Middle frontal gyrus (tissue), 1 donor: ENCODE results near the gene PEPD.

Source experiments
- DNase-seq: peaks from one replicate; pipeline ENCODE4 v3.0.0-alpha.2; 2015; ENCODE audit warnings: low spot score; ENCODE audit errors: extremely low spot score

PEPD gene

GRCh38 chr19:33424181-33424580, 97.4 kb downstream of the PEPD start:
- DNase-seq = no peak

DNA sequence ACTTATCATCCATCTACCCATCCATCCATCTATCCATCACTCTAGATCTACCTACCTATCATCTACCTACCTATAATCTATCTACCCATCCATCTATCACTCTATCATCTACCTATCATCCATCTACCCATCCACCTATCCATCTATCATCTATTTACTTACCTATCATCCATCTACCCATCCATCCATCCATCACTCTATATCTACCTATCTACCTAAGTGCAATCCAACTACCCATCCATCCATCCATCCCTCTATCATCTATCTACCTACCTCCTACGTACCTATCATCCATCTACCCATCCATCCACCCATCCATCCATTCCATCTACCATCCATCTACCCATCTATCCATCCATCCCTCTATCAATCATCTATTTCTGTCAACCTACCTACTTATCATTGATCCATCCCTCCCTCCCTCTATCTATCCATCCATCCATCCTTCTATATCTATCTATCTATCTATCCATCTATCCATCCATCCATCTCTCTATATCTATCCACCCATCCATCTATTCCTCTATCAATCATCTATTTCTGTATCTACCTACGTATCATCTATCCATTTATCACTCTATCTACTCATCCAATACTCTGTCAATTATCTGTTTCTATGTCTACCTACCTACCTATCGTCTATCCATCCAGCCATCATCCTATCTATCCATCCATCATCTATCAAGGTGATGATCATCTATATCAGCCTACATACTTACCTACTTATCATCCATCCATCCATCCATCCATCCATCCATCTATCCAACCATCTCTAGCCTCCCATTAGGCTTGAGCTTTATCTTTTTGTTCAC, 99.0 kb downstream of the PEPD start:
- no peak for DNase-seq

DNA sequence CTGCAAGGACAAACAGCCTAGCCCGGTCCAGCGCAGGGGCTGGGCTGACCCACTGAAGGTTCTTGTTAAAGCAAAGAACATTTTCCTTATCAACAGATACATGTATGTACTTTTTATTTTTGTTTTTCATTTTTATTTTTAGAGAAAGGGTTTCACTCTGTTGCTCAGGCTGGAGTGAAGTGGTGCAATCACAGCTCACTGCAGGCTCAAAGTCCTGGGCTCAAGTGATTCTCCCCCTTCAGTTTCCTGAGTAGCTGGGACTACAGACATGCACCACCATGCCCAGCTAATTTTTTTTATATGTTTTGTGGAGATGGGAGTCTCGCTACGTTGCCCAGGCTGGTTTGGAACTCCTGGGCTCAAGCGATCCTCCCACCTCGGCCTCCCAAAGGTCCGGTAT, 100.2 kb downstream of the PEPD start:
- no peak for DNase-seq

DNA sequence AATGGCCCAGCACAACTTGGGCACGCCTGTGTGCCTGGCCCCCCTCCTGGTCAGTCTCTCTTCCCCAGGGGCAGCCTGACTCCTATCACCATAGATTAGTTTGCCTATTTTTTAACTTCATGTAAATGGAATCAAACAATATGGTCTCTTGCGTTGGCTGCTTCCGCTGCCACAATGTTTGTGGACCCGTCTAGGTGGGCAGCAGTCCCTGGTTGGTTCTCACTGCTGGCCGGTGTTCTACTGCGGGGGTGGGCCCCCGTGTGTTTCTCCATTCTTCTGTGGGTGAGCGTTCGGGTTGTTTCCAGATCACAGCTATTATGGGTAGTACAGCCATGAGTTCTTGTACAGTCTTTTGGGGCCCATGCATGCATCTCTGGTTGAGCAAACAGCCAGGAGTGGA, 100.8 kb downstream of the PEPD start:
- DNase-seq = no peak

GRCh38 chr19:33419788-33420130, 101.8 kb downstream of the PEPD start:
- no peak for DNase-seq

- DNase-seq = no peak
These were observed 102.5 kb downstream of the PEPD start for GRCh38 chr19:33418871-33419787.

DNA sequence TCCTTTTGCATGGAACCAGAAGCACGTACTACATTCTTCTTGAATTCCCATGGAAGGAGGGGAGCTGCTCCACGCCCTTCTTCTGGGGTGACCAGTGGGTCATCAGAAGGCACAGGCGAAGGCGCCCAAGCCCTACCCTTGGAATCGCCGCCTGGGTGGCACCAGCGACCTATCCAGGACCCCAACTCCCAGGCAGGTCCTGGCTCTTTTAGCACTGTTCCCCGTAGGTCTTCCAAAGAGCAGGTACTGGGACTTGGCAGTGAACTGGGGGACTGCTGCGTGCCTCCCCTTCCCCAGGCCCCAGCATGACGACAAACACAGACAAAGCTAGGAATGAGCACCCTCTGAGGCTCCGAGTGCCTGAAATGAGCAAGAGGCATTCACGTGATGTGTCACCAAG, 103.1 kb downstream of the PEPD start:
- no peak for DNase-seq

DNA sequence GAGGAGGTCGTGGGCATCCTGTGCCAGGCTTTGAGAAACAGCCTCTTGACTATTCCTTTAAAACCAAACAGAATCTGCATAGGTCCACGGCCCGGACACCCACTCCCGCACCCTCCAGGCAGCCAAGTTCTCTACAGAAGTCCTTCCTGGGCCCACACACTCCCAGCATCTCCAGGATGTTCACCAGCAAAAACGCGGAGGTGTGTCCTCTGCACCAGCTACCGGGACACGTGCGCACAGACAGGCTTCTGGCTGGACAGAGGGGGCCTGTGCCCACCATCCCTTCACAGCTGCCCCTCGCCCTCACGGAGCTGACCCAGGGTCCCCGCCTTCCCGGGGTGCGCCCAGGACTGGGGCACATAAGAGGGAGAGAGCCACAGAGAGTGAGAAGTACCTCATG, 103.8 kb downstream of the PEPD start:
- DNase-seq = no peak

- no peak for DNase-seq
These were observed 105.0 kb downstream of the PEPD start for GRCh38 chr19:33416307-33417215.

GRCh38 chr19:33414667-33415605, 106.7 kb downstream of the PEPD start:
- DNase-seq = no peak

GRCh38 chr19:33413868-33414666, 107.5 kb downstream of the PEPD start:
- no peak for DNase-seq

DNA sequence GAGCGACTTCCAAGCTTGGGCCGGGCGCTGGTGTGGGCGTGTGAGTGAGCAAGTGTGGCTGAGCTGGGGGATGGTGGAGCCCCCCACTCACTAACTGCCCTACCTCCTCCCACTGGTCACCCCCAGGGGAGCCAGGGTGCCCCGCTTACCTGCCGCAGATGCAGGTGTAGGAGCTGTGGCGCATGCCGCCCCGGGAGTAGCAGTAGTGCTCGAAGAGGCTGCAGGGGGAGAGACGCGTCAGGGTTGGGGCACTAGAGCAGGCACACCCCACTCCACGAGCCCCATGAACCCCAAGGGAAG, 108.2 kb downstream of the PEPD start:
- DNase-seq = no peak

- no peak for DNase-seq
These were observed 108.8 kb downstream of the PEPD start for GRCh38 chr19:33412601-33413425.

DNA sequence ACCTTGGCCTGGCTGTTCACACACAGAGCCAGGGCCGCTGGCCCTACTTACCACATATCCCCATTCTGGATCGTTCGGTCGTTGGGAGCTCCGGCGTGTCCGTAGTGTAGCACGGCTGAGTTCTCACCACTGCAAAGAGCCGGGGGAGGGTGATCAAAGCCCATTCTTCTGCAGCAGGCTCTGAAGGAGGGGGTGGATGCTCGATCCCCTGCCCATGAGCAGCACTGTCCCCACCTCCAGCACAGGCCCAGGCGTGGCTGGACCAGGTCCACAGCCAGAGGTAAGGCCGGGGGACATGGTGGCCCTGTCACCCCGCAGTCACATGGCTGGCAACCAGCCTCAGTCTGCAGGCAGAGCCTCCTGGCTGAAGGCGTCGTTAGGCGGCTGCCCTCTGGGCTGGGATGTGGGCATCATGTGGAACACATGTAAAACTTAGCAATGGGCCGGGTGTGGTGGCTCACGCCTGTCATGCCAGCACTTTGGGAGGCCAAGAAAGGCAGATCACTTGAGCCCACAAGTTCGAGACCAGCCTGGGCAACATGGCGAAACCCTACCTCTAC, 109.9 kb downstream of the PEPD start:
- DNase-seq = no peak

GRCh38 chr19:33410915-33411401, 110.6 kb downstream of the PEPD start:
- no peak for DNase-seq

DNA sequence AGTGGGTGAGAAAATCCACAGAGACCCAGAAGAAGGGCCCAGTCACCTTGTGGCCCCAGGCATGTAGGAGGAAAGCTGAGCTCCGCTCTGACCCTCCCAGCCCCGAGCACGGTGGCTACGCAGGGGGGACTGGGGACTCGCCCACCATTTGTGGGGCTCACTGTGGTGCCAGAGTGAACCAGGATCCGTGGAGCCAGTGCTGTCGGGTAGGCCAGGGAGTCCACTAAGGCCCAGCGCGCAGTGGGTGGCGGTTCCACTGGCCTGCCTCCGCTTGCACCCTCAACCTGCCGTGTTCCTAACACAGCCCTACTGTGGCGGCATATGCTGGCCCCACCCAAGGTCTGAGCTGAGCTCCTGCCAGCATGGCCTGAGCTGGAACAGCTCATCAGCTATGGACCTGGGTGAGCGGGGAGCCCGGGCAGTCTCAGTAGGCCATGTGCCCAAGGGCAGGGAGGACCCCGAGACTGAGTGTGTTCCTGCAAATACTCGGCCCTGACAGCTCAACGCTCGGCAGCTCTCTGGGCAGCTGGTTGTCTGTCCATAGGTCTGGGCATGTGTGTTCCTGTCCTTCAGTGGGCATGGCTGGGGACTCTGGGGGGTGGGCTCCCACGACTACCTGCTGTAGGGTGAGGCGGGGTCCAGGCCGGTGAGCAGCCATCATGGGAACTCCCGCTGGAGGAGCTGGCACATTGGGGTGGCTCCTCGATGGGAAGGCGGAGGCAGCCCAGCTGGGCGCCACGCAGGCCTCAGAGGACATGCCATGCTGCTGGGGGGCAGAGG, 111.5 kb downstream of the PEPD start:
- DNase-seq = no peak

- no peak for DNase-seq
These were observed 112.8 kb downstream of the PEPD start for GRCh38 chr19:33408538-33409434.
